Effector memory CD8-positive, alpha-beta T cell (primary cell): ENCODE results near the gene ZRANB1.

Experiments
- ATAC-seq: fragments of 150-1000 bp; cut with Tn5 transposase; replicated peaks from 2 replicates; pipeline ENCODE4 v1.10.0; 2021; ENCODE audit warnings: mild to moderate bottlenecking, moderate library complexity
- DNase-seq, 3 experiments: peaks; one replicate each; pipeline ENCODE4 v3.0.0; 2021
- H3K27ac Mint-ChIP-seq, 2 donors: one replicate each; pipeline ENCODE4 v1.8.0; 2022; ENCODE audit warnings: mild to moderate bottlenecking in 2 of 2, mixed read lengths in 2 of 2, moderate library complexity in 2 of 2
- H3K27me3 Mint-ChIP-seq, 2 donors: one replicate each; pipeline ENCODE4 v1.8.0; 2022; ENCODE audit warnings: mixed read lengths in 2 of 2
- H3K36me3 Mint-ChIP-seq: one replicate; pipeline ENCODE4 v1.8.0; 2022; ENCODE audit warnings: mild to moderate bottlenecking, moderate library complexity, mixed read lengths; ENCODE audit not compliant: insufficient read depth
- H3K4me1 Mint-ChIP-seq, 2 donors: one replicate each; pipeline ENCODE4 v1.8.0; 2022; ENCODE audit warnings: low read depth in 2 of 2, mixed read lengths in 2 of 2
- H3K4me3 Mint-ChIP-seq, 2 donors: one replicate each; pipeline ENCODE4 v1.8.0; 2022; ENCODE audit warnings: mild to moderate bottlenecking in 2 of 2, mixed read lengths in 2 of 2, moderate library complexity in 2 of 2
- H3K9me3 Mint-ChIP-seq, 2 donors: one replicate each; pipeline ENCODE4 v1.8.0; 2022; ENCODE audit warnings: mixed read lengths in 2 of 2

The ZRANB1 gene

DNA sequence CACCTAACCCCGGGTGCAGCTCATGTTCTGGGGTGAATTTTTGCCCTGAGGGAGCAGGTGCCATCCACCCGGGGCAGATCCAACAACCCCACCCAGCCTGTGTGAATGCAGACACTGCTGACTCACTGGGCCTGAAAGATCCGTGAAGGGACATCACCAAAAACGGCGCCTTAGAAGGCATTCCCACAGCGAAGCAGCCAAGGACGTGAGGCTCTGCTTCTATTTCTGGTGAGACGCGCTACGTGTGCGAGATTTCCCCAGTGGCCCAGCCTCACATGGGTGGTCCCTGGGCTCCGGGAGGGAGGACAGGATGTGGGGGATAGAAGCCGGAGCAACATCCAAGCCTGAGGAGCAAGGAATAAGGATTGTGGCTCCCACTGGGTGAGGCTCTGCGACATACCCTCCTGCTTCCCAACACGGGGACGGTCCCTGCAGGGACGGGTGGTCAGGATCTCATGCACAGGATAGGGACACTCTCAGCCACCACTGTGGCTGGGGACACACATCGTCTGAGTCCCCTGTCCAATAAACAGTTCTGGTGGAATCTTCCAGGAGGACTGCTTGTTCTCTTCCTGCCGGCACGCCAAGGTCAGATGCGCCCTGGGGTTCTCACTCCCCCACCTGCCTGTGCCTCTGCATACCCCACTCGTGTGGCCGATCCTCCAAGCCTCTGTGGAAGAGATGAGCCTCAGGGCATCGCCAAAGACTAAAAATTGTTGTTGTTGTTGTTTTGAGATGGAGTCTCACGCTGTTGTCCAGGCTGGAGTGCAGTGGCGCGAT lies 70.2 kb downstream of the ZRANB1 start:
- Mint-ChIP-seq H3K27me3 (peaks cover 5 to 67% of the 10 kb centered on the region in 2 donors), H3K36me3 (peaks cover 4% of the 10 kb centered on the region), H3K9me3 (no peaks in the 10 kb centered on the region), H3K4me3 (no peak overlapping the region), H3K4me1 (peaks cover 10 to 12% of the 10 kb centered on the region in 2 donors), H3K27ac (no peak overlapping the region)
- ATAC-seq (no peak), DNase-seq (no peak)

DNA sequence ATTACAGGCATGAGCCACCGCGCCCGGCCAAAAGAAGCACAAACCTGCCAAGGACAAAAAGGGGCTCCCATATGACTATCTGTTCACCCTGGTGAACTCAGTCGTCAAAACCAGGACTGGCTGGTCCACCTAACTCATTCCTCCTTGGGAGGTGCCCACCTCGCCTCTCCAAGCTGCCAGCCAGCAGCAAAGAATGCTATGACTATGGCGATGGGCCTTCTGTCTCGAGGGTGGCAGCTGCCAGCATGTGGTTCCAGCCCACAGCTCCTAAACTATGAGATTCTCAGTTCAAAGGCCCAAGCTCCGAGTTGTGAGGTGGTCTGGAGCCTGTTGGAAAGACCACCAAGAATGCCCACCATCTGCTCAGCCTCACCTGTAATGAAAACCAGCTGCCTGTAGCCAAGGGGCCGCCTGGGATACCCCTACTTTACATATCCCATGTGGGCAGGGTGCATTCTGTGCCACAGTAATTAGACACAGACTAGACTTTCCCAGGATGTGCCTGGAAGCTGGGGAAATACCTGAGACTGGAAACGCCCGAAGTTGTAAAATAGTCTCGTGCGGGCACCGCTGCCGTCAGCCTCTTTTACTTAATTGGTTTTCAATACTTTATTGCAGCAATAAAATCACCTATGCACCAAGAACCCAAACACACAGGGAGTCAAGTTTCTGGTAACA lies 71.1 kb downstream of the ZRANB1 start:
- peaks cover 10 to 12% of the 10 kb centered on the region in 2 donors for H3K4me1 Mint-ChIP-seq
- DNase-seq (no peak), ATAC-seq (no peak)
- H3K27me3 Mint-ChIP-seq: peaks cover 5 to 76% of the 10 kb centered on the region in 2 donors
- H3K27ac Mint-ChIP-seq: no peak overlapping the region
- no peak overlapping the region for H3K4me3 Mint-ChIP-seq
- peaks cover 4% of the 10 kb centered on the region for H3K36me3 Mint-ChIP-seq
- no peaks in the 10 kb centered on the region for H3K9me3 Mint-ChIP-seq

DNA sequence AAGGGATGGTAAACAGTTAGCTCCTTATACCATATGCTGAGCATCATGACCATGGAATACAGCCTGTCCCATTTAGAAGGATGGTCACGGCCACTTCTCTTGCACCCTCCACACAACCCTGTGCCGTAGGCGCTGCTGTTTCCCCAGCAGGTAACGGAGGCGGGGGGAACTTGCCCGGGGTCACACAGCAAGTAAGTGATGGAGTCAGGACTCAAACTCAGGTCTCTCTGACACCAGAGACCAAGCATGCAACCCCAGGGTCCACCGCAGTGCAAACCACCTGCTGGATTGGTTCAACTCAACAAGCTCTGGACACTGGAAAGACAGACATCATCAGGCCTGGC lies 71.6 kb downstream of the ZRANB1 start:
- H3K9me3 Mint-ChIP-seq: no peaks in the 10 kb centered on the region
- no peak overlapping the region for H3K4me3 Mint-ChIP-seq
- H3K27ac Mint-ChIP-seq: no peak overlapping the region
- H3K36me3 Mint-ChIP-seq: peaks cover 4% of the 10 kb centered on the region
- ATAC-seq (no peak), DNase-seq (no peak)
- H3K4me1 Mint-ChIP-seq: peaks cover 10 to 14% of the 10 kb centered on the region in 2 donors
- H3K27me3 Mint-ChIP-seq: peaks cover 5 to 79% of the 10 kb centered on the region in 2 donors

DNA sequence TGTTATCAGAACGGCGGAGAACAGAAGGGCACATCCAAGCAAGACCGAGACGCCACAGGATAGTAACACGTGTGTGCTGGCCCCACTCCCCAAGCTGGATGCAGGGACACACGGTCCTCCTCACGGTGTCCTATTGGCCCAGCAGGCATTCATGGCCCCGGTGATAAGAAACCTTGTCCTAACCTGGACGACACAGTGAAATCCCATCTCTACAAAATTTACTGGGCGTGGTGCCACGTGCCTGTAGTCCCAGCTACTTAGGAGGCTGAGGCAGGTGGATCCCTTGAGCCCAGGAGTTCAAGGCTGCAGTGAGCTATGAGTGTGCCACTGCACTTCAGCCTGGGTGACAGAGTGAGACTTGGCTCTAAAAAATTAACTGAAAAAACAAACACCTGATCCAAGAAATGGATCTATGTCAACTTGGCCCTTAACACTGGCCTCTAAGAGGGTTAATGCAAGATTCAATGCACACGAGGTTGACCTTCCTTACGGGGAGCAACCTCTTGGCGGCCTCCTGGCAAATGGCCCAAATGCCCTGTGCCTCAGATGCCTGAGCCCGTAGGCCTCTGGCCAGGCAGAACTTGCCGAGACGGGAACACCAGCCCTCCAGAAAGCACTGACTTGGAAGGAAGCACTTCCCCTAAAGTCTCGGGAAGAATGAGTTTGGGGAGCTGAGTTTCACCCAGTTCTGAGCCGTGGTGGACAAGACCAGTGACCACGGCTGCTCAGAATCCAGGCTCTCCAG lies 72.3 kb downstream of the ZRANB1 start:
- H3K27ac Mint-ChIP-seq: no peak overlapping the region
- H3K9me3 Mint-ChIP-seq: no peaks in the 10 kb centered on the region
- DNase-seq (no peak), ATAC-seq (no peak)
- peaks cover 11 to 14% of the 10 kb centered on the region in 2 donors for H3K4me1 Mint-ChIP-seq
- H3K36me3 Mint-ChIP-seq: peaks cover 4% of the 10 kb centered on the region
- peaks cover 5 to 77% of the 10 kb centered on the region in 2 donors for H3K27me3 Mint-ChIP-seq
- H3K4me3 Mint-ChIP-seq: no peak overlapping the region

DNA sequence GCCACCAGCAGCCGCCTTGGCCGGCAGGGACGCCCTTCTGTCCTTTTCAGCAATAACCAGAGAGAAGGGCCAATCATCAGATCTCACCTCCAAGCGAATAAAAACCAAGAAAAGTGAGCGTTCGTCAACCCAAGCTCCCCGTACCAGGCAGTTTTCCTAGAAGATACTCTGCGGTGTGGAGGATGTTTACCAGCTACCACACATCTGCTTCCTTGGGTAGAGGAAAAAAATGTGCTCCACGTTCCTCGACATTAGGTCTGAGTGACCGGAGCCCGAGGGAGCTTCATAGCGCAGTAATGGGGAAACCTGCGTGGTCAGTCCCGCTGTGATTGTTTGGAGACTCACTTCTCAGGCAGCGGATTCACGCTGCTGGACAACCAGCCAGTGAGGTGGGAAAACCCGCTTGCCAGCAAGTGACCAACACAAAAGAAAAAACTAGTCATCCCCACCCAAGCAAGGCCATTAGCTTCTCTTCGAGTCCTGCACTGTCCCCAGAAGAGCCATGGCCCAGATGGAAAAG lies 73.0 kb downstream of the ZRANB1 start:
- H3K4me3 Mint-ChIP-seq: peak overlapping the region in 1 of 2 donors; percentile 60
- H3K27ac Mint-ChIP-seq: no peak overlapping the region
- DNase-seq (no peak), ATAC-seq (no peak)
- H3K27me3 Mint-ChIP-seq: peaks cover 5 to 71% of the 10 kb centered on the region in 2 donors
- H3K36me3 Mint-ChIP-seq: peaks cover 4% of the 10 kb centered on the region
- no peaks in the 10 kb centered on the region for H3K9me3 Mint-ChIP-seq
- H3K4me1 Mint-ChIP-seq: peaks cover 14% of the 10 kb centered on the region in 2 donors

DNA sequence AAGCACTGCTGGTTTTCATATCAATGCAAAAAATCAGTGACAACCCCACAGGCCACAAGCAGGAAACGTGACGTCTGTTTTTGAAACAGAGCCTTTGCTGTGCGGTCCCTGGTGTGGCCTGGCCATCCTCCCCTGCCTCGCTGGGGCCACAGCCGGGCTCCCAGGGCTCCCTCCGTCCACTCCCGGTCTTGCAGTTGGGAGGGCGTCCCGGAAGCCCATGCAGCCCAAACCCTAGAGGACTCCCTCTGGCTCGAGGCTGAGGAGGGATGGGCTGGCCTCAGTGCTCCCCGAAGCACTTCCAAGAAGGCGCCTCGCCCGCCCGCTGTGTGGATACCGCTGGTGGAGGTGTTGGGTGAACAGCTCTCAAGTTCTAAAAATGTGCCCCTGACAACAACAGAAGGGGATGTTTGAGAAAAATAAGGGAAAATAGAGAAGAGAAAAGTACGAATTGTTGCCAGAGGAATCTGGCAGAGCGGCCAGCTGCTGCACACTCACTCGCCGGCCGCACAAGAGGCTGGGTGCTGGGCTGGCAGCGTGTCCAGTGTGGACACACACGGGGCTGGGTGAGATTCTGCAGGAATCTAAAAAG lies 73.5 kb downstream of the ZRANB1 start:
- peak; percentile 90 for ATAC-seq
- peak overlapping the region in 1 of 2 donors; percentile 66 for H3K27ac Mint-ChIP-seq
- peak overlapping the region; percentile 60 to 66 for H3K4me3 Mint-ChIP-seq
- H3K27me3 Mint-ChIP-seq: peaks cover 5 to 65% of the 10 kb centered on the region in 2 donors
- H3K9me3 Mint-ChIP-seq: no peaks in the 10 kb centered on the region
- H3K36me3 Mint-ChIP-seq: peaks cover 4% of the 10 kb centered on the region
- peak; percentile 16 to 21 (median 18) for DNase-seq
- peaks cover 13 to 14% of the 10 kb centered on the region in 2 donors for H3K4me1 Mint-ChIP-seq

DNA sequence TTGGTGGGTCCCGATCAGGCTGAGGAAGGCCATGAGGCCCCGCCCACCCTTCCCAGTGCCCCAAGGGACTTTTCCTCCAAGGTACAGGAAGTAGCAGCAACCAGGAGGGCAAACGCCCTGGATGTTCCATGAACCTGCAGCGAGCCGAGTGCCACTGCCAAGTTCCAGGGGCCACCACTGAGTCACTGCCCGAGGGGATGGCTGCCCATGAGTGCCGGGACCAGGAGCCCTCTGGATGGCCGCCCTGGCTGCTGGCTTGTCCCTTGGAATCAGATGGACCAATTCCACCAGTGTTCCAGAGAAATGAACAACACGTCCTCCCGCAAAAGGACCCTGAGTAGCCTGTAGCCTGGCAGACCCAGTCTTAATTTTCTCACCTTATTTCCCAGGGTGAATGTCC lies 74.2 kb downstream of the ZRANB1 start:
- H3K36me3 Mint-ChIP-seq: peaks cover 4% of the 10 kb centered on the region
- no peaks in the 10 kb centered on the region for H3K9me3 Mint-ChIP-seq
- H3K4me1 Mint-ChIP-seq: peaks cover 12 to 14% of the 10 kb centered on the region in 2 donors
- no peak for ATAC-seq
- peaks cover 5 to 59% of the 10 kb centered on the region in 2 donors for H3K27me3 Mint-ChIP-seq
- no peak overlapping the region for H3K4me3 Mint-ChIP-seq
- no peak for DNase-seq
- H3K27ac Mint-ChIP-seq: no peak overlapping the region

DNA sequence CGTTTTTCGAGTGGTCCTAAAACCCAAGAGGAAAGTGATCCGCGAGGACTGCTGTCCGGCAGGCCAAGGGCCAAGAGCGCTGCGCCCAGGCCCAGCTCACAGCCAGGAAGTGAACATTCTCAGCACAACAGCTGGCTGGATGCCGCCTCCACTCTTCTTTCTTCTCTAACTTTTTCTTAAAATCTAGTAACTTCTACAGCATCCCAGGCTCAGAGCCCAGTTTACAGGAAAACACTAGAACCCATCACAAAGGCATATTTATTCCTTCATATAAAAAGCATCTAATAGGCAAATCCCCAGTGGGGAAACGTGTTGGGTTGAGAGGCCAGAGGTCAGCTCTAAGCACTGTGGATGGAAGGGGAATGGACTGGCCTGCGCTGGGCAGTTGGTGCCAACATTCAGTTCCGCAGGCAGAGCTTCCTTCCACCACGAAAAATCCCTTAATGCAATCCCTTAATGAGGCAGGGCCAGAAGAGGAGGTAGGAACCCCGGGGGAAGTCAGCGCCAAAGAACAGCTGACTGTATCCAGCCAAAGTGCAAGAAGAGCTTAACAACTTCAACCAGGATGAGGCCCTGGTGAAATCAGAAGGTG lies 74.8 kb downstream of the ZRANB1 start:
- Mint-ChIP-seq H3K9me3 (no peaks in the 10 kb centered on the region), H3K36me3 (peaks cover 4% of the 10 kb centered on the region), H3K4me1 (peaks cover 12 to 14% of the 10 kb centered on the region in 2 donors), H3K4me3 (no peak overlapping the region), H3K27me3 (peaks cover 5 to 54% of the 10 kb centered on the region in 2 donors), H3K27ac (peak overlapping the region in 1 of 2 donors; percentile 53)
- no peak for ATAC-seq
- DNase-seq: no peak

DNA sequence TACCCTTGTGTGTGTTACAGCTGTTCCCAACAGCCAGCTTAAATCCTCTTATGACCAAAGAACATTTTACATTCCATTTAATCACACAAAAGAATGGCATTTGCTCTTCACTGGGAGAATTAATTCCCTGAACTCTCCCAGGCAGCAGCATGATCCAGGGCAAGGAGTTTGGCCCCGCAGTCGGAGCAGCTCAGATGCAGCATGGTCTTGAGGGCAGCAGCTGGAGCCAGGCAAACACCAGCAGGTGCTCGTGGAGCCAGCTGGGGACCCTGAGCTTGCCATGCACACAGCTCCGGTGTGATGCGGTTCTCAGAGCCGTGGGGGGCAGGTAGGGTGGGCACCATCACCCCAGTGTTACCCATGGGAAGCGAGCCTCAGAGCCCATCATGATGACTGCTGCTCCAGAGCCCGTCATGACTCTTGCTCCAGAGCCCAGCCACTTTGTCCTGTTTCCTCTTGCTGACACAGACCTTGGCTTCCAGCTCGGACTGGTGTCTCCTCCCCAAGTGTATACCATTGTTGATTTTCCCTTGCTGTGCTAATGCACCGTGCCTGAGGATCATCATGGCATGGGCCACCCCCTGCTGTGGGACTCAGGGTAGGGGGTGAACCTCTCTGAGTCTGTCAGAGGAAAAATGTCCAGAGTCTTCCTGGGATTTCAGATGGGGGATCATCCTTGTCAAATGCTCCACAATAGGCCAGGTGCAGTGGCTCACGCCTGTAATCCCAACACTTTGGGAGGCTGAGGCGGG lies 75.8 kb downstream of the ZRANB1 start:
- peaks cover 4% of the 10 kb centered on the region for H3K36me3 Mint-ChIP-seq
- no peaks in the 10 kb centered on the region for H3K9me3 Mint-ChIP-seq
- peaks cover 5 to 57% of the 10 kb centered on the region in 2 donors for H3K27me3 Mint-ChIP-seq
- H3K27ac Mint-ChIP-seq: no peak overlapping the region
- no peak for DNase-seq
- peaks cover 12 to 14% of the 10 kb centered on the region in 2 donors for H3K4me1 Mint-ChIP-seq
- ATAC-seq: no peak
- no peak overlapping the region for H3K4me3 Mint-ChIP-seq

DNA sequence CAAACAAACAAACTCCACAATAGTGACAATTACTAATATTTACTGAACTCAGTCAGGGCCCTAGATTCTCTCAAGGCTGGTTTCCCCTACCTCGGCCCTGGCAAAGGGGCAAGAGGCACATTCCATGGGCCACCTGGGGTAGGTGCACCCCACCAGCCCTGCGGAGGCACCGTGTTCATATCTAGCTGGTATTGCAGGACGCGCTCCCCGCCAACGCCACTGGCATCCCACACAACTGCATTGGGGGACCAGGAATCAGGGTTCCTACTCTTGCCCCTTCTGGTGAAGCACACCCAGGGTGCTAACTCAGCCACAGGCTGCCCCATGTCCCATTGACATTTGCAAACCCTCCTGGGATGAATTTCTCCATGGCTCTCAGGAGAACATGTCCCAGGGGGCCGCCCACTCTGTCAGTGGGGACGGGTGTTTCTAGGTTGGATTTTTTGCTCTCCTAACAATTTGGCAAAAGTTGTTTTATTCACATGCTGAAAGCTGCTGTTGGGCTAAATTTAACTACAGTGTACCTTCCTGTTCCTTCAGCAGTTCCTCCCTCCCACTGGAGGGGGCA lies 76.7 kb downstream of the ZRANB1 start:
- peaks cover 6% of the 10 kb centered on the region for H3K36me3 Mint-ChIP-seq
- H3K27ac Mint-ChIP-seq: no peak overlapping the region
- no peak for DNase-seq
- no peaks in the 10 kb centered on the region for H3K9me3 Mint-ChIP-seq
- ATAC-seq: no peak
- H3K4me1 Mint-ChIP-seq: peaks cover 12 to 14% of the 10 kb centered on the region in 2 donors
- no peak overlapping the region for H3K4me3 Mint-ChIP-seq
- peaks cover 5 to 63% of the 10 kb centered on the region in 2 donors for H3K27me3 Mint-ChIP-seq

DNA sequence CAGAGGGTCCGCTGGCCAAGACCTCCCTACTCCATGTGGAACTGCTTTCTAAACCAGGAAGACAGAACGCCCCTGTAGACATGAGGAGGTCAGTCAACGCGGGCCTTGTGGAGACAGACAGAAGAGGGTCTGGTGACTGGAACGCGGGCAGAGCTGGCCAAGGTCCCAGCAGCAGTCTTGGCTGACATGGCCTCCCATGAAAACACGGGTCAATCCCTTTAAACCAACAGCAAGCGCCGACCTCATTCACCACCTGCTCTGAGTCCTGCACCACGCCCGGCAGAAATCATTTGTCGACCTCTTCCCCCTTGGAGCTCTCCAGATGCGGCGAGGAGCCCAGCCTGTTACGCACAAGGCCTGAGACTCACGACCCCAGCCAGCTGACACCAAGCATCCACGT lies 78.5 kb downstream of the ZRANB1 start:
- Mint-ChIP-seq H3K27ac (no peak overlapping the region), H3K36me3 (peaks cover 3% of the 10 kb centered on the region), H3K9me3 (no peaks in the 10 kb centered on the region), H3K4me3 (no peak overlapping the region), H3K4me1 (peaks cover 7 to 9% of the 10 kb centered on the region in 2 donors), H3K27me3 (peaks cover 0 to 56% of the 10 kb centered on the region in 2 donors)
- ATAC-seq: no peak
- no peak for DNase-seq

DNA sequence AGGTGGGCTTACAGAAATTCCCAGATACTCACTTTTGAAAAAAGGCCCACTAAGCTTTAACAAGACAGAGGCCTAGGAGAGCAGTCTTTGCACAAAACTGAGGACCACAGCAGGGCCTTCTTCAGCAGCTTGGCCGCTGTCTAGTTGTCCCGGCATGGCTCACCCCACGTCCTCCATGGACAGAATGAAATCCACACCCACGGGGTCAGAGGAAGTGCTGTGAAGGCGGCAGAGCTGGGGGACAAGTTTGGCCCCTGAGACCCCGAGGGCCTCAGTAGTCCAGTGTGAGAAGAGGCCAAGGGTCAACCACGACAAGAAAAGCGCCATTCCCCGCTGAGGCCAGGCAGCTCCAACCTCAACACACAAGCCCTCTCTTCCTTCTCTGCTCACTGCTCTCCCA lies 78.9 kb downstream of the ZRANB1 start:
- Mint-ChIP-seq H3K27me3 (peaks cover 0 to 56% of the 10 kb centered on the region in 2 donors), H3K9me3 (no peaks in the 10 kb centered on the region), H3K4me3 (no peak overlapping the region), H3K36me3 (peaks cover 3% of the 10 kb centered on the region), H3K4me1 (peaks cover 4 to 5% of the 10 kb centered on the region in 2 donors), H3K27ac (peak overlapping the region in 1 of 2 donors; percentile 21)
- no peak for DNase-seq
- ATAC-seq: no peak
